KOPT-K1 (cell line): ENCODE measurements around the gene PPM1J.

Experiments
- H3K27ac ChIP-seq: fragments of 200-600 bp; sonication (generic); 2 replicates; pipeline ENCODE4 v1.5.1; 2016; ENCODE audit warnings: antibody characterized with exemption, mild to moderate bottlenecking, low read depth, low read length; ENCODE audit not compliant: poor library complexity, severe bottlenecking
- H3K36me3 ChIP-seq: fragments of 200-600 bp; sonication (generic); 2 replicates; pipeline ENCODE4 v1.5.1; 2017; ENCODE audit warnings: antibody characterized with exemption, mild to moderate bottlenecking, low read length, moderate library complexity; ENCODE audit not compliant: insufficient read depth
- H3K9me3 ChIP-seq: fragments of 200-600 bp; sonication (generic); 2 replicates; pipeline ENCODE4 v1.5.1; 2017; ENCODE audit warnings: antibody characterized with exemption, low read length, mild to moderate bottlenecking; ENCODE audit not compliant: insufficient read depth, poor library complexity, severe bottlenecking

Gene PPM1J

DNA sequence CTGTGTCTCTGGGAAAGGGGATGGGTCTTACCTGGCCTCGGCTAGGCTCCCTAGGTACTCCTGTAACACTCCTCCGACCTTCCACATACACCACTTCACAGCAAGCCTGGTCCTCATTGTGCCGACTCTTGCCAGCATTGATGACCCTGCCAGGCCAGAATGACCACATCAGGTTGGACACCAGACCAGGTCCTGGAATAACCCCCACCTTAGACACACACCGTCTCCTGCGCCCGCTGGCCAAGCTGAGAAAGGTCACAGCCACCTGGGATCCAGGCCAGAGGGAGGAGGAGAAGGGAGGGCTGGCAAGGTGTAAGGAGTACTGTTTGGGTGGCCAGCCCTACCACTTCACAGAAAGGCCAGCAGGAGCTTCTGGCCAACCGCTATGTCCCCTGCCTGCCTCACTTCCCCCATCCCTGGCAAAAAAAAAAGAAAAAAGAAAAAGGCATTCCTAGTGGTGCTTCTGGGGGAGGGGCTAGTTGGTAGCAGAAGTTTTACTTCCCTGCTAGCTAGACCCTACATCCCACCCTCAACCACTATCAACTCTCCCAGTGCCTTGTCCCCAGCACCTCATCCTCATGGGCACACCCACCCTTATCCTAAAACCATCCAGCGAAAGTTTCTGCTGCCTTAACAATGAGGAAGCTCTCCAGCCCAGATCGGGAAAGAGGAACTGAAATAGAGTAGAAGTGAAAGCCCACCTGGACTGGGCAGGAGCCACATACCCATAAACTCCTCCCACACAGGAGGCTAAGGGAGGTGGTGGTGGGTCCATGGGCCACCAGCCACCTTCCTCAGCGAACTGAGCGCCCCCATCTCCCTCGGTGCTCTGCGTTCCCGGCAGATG, 1.4 kb downstream of the PPM1J start:
- Histone ChIP-seq H3K27ac (no peak overlapping the region), H3K9me3 (no peaks in the 10 kb centered on the region), H3K36me3 (no peaks in the 10 kb centered on the region)

DNA sequence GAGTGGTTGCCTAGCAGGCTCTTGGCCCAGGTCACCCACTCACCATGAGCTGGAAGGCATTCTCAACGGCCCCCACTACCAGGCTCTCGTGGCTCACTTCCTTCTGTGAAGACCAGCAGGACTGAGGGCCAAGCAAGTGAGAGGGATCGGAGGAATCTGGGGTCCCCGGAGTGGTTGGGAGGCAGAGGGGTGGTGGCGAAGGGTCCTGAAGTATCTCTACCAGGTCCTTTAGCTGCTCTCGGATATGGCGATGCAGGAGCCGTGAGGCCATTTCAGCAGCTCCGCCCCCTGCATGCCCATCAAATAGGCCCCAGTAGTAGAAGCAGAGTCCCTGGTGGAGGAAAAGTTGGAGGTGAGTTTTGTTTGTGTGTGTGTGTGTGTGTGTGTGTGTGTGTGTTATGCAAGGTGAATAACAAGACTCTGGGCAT, 2.4 kb downstream of the PPM1J start:
- Histone ChIP-seq H3K27ac (no peak overlapping the region), H3K36me3 (no peaks in the 10 kb centered on the region), H3K9me3 (no peaks in the 10 kb centered on the region)

DNA sequence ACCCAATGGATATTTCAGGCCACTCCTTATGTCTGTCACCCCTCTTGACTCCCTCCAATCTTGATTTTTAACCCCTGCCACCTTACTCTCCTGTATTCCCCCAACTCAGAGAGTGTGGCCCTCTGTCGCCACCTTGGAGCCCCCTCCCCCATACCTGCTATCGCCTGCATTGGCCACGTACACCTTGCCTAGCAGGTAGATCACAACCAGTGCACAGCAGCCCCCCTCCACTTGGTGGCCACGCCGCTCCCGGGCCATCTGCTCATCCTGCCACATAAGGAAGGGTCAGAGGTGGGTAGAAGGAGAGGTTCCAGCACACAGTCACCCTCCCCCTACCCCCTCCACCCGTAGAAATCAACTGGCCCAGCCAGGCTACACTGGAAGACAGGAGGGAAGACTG, 2.9 kb downstream of the PPM1J start:
- Histone ChIP-seq H3K27ac (no peak overlapping the region), H3K36me3 (no peaks in the 10 kb centered on the region), H3K9me3 (no peaks in the 10 kb centered on the region)

DNA sequence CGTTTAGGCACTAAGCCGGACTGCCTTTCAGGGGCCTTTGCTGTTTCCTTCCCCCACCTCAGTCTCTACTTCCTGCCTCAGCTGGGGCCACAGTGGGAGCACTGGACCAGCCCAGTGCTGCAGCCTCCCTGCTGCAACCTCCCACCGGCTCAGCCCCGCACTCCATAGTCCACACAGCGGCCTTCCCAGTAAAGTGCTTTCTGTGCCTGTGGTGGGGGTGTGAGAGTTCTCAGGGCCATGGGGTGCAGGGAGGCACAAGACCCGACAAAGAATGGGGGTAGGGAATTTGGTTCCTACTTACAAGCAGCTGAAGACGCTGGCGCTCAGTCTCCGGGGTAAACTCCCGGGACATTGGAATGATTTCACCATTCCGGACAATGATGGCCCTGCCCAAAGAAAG, 3.5 kb downstream of the PPM1J start:
- H3K9me3 ChIP-seq, result no peaks in the 10 kb centered on the region
- H3K27ac ChIP-seq, result no peak overlapping the region
- no peaks in the 10 kb centered on the region for H3K36me3 ChIP-seq

DNA sequence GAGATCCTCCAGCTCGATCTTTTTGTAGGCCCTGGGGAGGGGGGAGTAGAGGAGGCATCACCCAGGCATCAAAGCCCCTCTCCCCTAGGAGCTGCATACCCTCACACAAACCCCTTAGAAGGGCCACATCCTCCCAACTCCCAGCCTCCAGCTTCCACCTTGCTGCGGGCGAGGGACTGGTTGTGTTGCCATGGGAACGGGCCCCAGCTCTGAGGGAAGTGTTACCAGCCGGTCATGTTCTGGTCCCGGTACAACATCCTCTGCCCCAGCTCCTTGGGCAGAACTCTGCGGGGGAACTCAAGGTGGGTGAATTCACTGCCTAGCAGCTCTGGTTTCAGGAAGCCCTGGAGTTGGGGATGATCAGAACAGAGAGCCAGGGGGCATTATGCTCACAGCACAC, 4.1 kb downstream of the PPM1J start:
- H3K27ac ChIP-seq, result no peak overlapping the region
- H3K9me3 ChIP-seq, result no peaks in the 10 kb centered on the region
- H3K36me3 ChIP-seq, result no peaks in the 10 kb centered on the region

DNA sequence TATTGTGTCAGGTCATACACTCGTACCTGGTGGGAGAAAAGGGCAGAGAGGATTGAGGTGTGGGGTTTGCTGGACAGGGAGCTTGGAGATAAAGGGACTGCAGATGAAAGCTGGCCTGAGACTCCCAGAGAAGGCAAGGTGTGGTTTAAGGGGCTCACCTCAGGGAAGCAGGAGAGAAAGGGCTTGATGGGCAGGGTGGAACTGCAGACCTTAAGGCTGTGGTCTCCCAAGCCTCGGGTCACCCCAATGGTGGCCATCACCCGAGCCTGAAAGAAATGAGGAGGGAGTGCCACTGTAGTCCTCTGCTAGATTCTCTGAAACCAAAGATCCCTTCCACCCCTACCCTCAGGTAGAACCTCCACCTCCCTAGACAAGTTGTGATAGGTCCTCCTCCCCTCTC, 4.5 kb downstream of the PPM1J start:
- no peaks in the 10 kb centered on the region for H3K9me3 ChIP-seq

DNA sequence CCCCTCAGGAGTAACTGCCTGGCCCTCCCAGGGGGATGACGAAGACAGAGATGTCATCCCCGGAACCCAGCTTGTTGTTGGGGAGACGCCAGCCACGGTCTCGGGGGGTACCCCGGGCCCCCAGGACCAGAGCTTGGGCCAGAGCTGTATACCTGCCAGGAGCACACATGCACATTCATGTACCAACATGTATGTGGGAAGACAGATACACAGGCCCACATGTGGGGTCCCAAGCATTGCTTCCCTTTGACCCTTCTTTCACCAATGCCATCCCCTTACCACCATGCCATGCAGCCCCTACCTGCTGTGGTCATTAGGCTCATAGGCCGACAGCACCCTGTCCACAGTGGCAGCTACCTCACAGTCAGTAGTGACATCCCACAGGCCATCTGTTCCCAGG, 5.0 kb downstream of the PPM1J start:
- Histone ChIP-seq H3K9me3 (no peaks in the 10 kb centered on the region), H3K36me3 (no peaks in the 10 kb centered on the region), H3K27ac (no peak overlapping the region)

More for the DNA sequence above, 4.5 kb downstream of the PPM1J start:
- no peaks in the 10 kb centered on the region for H3K36me3 ChIP-seq
- H3K27ac ChIP-seq, result no peak overlapping the region

DNA sequence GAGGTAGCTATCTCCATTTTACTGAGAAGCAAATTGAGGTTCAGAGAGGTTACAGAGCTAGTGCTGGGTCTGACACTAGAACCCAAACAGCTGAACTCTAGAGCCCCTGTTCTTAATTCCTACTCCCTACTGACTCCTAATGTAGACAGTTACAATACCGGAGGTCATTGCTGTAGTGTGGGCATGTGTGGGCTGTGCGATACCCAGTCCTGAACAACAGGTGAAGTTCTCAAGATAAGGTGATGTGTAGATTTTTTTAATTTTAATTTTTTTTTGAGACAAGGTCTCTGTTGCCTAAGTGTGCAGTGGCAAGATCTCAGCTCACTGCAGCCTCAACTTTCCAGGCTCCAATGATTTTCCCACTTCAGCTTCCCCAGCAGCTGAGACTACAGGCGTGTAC, 6.6 kb downstream of the PPM1J start:
- no peaks in the 10 kb centered on the region for H3K9me3 ChIP-seq
- H3K27ac ChIP-seq, result no peak overlapping the region
- H3K36me3 ChIP-seq, result no peaks in the 10 kb centered on the region

DNA sequence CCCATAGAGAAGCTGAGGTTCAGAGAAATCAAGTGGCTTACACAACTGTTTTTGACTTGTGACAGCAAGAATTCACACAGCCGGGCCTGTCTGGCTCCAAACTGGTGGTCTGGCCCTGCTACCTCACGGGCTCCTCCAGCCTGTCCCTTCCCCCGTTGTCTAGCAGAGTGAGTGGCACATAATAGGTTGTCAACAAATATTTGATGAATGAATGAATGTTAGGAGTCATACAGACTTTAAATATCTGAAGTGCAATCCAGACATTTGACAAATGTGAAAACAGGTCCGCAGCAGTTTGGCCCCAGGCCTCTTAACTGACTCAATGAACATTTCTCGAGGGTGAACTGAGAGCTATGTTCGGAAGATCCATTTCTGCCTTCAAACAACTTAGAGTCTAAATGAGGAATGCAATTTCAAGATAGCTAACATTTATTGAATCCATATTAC, 7.1 kb downstream of the PPM1J start:
- no peaks in the 10 kb centered on the region for H3K9me3 ChIP-seq
- no peak overlapping the region for H3K27ac ChIP-seq
- no peaks in the 10 kb centered on the region for H3K36me3 ChIP-seq

DNA sequence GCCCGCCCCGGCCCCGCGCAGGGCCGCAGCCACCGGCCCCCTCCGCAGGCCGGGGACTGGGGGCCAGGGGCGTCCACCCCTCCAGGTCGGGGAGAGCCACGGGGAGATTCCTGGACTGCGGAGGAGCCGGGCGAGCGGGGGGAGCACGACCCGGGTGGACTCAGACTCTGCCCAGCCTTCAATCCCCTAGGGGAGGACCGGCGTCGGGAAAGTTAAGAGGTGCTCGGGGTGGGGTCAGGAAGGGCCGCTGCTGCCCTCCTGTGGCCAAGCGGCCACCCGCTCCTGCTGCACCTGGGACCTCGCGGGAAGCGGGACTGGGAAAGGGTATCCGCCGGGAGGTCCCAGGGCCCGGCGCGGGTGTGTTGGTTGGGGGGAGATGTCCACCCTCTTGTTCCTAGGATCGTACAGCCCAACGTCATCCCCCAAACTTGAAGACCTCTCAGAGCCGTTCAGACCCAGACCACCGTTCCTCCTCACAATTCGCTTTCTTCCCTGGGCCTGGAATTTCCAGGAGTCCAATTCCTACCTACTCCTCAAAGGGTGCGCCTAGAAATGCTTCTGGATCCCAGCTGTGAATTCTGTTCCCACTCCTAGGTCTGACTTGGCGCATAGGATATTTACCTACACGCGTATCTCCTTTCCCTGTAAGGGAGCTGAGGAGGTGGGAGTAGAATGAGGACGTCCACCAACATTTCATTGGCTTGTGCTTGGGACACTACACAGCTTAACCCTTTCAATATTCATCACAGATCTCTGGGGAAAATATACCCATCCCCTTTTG, 7.7 kb downstream of the PPM1J start:
- no peaks in the 10 kb centered on the region for H3K9me3 ChIP-seq
- no peak overlapping the region for H3K27ac ChIP-seq

DNA sequence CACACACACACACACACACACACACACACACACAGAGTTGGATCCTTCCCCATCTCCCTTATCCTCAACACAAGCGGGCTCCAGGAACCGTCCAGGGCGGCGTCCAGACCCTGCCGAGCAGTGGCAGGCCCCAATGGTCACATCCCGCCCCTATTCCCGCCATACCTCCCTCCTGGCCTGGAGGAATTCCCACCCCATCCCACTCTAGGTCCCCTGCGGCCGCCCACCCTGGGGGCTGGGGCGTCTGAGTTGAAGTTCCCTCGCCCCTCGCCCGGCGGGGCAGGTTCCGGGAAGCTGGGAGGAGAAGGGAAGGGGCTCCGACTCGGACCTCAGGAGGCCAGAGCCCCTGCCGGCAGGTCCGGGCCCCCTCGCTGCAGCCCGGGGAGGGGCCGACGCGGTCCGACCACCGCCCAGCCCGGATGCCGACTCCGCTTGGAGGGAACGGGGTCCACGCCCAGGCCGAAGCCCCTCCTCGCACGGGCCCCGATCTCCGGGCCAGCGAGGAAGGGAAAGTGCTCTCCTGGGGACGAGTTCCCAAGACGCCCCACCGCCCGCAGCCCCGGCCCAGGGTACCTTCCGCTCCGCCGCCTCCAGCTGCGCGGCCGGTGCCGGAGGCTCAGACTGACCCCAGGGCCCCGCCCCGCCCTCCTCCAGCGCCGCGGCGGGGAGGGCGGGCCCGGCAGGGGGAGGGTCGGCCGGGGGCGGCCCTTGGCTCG, 8.5 kb downstream of the PPM1J start, which contains the start of gene RHOC:
TSS of gene RHOC (minus strand) at position 623 of the 716 bp plus-strand sequence. CDS start 3,328 bp downstream, outside the sequence.
- Histone ChIP-seq H3K27ac (peak within 1 kb of the TSS; percentile 71), H3K36me3 (peaks cover 8% of the 10 kb centered on the region; the same call in 1 of the 2 replicates), H3K9me3 (no peaks in the 10 kb centered on the region)

More for the DNA sequence above, 7.7 kb downstream of the PPM1J start:
- 0 out of 2 replicates have a peak, but pooled peaks cover under 1% of the 10 kb centered on the region for H3K36me3 ChIP-seq

DNA sequence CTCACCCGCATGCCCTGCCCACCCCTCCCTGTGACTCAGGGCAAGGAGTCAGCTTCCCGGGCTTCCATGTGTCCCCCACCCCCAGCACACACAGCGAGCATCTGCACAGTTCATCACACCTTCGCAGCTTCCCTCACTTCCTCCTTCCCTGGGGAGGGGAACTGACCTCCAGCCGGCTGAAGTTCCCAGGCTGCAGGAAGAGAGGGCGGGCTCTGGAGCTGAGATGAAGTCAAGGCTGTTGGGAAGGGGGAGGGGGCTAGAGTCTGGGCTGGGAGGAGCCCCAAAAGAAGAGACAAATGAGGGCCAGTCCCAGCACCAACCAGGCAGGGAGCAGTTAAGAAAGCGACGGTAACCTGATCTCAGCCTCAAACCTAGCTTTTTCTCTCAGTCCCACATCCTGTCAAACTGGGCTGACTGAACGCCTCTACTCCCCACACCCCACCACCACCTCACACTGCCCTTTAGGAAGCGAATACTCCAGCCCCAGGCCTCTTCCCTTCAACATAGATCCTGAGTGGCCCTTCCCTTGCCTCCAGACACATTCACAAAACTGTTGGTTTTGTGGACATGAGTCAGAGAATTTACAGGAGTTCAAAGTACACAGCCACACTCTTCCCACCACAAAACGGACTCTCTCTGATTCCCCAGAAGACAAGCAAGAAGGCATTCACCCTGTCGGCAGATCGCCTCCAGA, 10.1 kb downstream of the PPM1J start:
- H3K9me3 ChIP-seq, result no peaks in the 10 kb centered on the region
- peak overlapping the region; percentile 71 for H3K27ac ChIP-seq
- H3K36me3 ChIP-seq, result peaks cover 24% of the 10 kb centered on the region

DNA sequence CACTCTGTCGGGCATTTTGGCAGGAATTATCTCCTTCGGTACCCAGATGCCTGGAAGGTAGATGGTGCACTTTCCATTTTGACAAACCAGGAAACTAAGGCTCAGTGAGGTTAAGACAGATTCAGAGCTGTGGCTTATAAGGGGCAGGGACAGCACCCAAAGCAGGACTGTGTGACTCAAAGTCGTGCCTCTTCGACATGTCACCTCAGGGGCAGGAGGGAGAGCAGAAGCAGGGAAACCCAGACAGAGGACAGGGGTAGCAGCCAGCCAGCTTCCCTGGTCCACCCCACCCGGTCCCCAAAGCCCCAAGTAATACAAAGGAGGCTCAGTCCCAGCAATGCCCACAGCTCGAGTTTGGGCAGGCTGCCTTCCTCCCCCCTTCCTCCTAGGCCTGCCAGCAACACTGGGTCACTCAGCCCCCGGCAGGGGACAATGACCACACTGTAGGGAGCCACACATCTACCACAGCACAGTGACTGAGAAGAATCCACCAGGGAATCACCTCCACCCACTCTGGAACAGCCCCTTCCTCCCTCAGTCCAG, 10.7 kb downstream of the PPM1J start:
- Histone ChIP-seq H3K27ac (peak overlapping the region; percentile 71), H3K9me3 (no peaks in the 10 kb centered on the region), H3K36me3 (peaks cover 30% of the 10 kb centered on the region)

DNA sequence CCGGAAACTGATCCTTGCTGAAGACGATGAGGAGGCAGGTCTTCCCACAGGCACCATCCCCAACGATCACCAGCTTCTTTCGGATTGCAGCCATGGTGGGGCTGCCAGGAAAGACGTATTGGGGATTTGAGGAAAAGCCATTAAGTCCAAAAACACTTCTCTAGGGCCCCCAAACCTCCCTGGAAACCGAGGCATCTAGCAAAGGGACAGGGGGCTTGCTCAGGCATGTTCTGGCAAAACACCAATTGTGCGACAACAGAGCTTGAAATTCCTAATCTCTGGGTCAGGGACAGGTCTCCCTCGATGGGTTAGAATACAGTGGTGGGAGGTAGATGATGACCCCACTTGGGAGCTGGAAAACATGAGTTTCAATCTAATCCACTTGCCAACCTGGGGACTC, 11.4 kb downstream of the PPM1J start:
- Histone ChIP-seq H3K27ac (no peak overlapping the region), H3K9me3 (no peaks in the 10 kb centered on the region), H3K36me3 (peaks cover 38% of the 10 kb centered on the region)
